Liver (tissue), 3 donors: ENCODE results near the gene ARNT2.

ENCODE experiments used
- CTCF ChIP-seq: fragments of 150-350 bp; IDR thresholded peaks from 2 replicates; pipeline ENCODE4 v1.5.1; 2017; ENCODE audit warnings: improper control_type of control experiment, low read depth, low read length; ENCODE audit not compliant: missing input control
- GABPA ChIP-seq, 2 donors: IDR thresholded peaks in 1 of 2; conservative IDR thresholded peaks in 1 of 2; 2 replicates each; pipeline ENCODE4 v1.6.1; 2016; ENCODE audit warnings: antibody characterized with exemption in 2 of 2, mild to moderate bottlenecking in 1 of 2, moderate library complexity in 1 of 2
- JUND ChIP-seq, 2 donors: IDR thresholded peaks; 2 replicates each; pipeline ENCODE4 v1.6.1; 2016; ENCODE audit warnings: antibody characterized with exemption in 2 of 2
- MAX ChIP-seq: IDR thresholded peaks from 2 replicates; pipeline ENCODE4 v1.6.1; 2016; ENCODE audit warnings: antibody characterized with exemption
- SP1 ChIP-seq: IDR thresholded peaks from 2 replicates; pipeline ENCODE4 v1.6.1; 2018; ENCODE audit warnings: antibody characterized with exemption, mild to moderate bottlenecking
- TAF1 ChIP-seq: conservative IDR thresholded peaks from 2 replicates; pipeline ENCODE4 v1.6.1; 2016; ENCODE audit warnings: antibody characterized with exemption, mild to moderate bottlenecking
- YY1 ChIP-seq: IDR thresholded peaks from 2 replicates; pipeline ENCODE4 v1.6.1; 2016; ENCODE audit warnings: antibody characterized with exemption, mild to moderate bottlenecking
- TF ChIP-seq, protein P1 (sequence below): IDR thresholded peaks from 2 replicates; pipeline ENCODE4 v1.6.1; 2016; ENCODE audit warnings: antibody characterized with exemption, mild to moderate bottlenecking
- donor health status: healthy.
- donor health status: healthy.

- TF ChIP-seq MAX, result no peak
- TF ChIP-seq GABPA (IDR thresholded peaks at IDR 0.05 in 1 of 2, conservative IDR thresholded peaks at IDR 0.05 in 1 of 2), result no peak
- no peak for TF ChIP-seq CTCF
- TF ChIP-seq, protein P1, sequence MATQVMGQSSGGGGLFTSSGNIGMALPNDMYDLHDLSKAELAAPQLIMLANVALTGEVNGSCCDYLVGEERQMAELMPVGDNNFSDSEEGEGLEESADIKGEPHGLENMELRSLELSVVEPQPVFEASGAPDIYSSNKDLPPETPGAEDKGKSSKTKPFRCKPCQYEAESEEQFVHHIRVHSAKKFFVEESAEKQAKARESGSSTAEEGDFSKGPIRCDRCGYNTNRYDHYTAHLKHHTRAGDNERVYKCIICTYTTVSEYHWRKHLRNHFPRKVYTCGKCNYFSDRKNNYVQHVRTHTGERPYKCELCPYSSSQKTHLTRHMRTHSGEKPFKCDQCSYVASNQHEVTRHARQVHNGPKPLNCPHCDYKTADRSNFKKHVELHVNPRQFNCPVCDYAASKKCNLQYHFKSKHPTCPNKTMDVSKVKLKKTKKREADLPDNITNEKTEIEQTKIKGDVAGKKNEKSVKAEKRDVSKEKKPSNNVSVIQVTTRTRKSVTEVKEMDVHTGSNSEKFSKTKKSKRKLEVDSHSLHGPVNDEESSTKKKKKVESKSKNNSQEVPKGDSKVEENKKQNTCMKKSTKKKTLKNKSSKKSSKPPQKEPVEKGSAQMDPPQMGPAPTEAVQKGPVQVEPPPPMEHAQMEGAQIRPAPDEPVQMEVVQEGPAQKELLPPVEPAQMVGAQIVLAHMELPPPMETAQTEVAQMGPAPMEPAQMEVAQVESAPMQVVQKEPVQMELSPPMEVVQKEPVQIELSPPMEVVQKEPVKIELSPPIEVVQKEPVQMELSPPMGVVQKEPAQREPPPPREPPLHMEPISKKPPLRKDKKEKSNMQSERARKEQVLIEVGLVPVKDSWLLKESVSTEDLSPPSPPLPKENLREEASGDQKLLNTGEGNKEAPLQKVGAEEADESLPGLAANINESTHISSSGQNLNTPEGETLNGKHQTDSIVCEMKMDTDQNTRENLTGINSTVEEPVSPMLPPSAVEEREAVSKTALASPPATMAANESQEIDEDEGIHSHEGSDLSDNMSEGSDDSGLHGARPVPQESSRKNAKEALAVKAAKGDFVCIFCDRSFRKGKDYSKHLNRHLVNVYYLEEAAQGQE, result no peak
- no peak for TF ChIP-seq SP1
- TF ChIP-seq TAF1, result no peak
- TF ChIP-seq YY1, result no peak
- TF ChIP-seq JUND (IDR thresholded peaks at IDR 0.05), result no peak
These were observed 64.6 kb downstream of the ARNT2 start for GRCh38 chr15:80468796-80469195.
